ENCODE measurements around the gene RBM8A. TPM values are rescaled to one million over a fixed set of nuclear protein-coding genes. Genes with fewer than 3 reads are reported as not detected.

Gene RBM8A
- total RNA-seq, 1 experiment from 2014 or later: 482 TPM

GRCh38 chr1:145942871-145943270 is 15.6 kb upstream of the RBM8A start:
- Histone ChIP-seq H3K4me3 (ENCODE audit: low read length) (no peak overlapping the region), H3F3A (ENCODE audit: low read length, unreplicated experiment) (no peaks in the 10 kb centered on the region), H2AFZ (ENCODE audit: low read length) (no peak overlapping the region), H3K36me3 (ENCODE audit: low read depth, low read length) (no peaks in the 10 kb centered on the region), H3K27ac (ENCODE audit: low read length) (no peak overlapping the region), H3K4me2 (ENCODE audit: low read length) (no peak overlapping the region), H3K9me3 (ENCODE audit: low read length) (no peaks in the 10 kb centered on the region), H3K4me1 (ENCODE audit: insufficient read depth, low read length) (no peaks in the 10 kb centered on the region), H3K79me2 (ENCODE audit: low read length) (no peaks in the 10 kb centered on the region), H3K9me2 (replicated peaks; ENCODE audit: low read length) (no peaks in the 10 kb centered on the region), H4K20me1 (ENCODE audit: low read length) (no peaks in the 10 kb centered on the region), H3K9ac (ENCODE audit: low read length) (no peak overlapping the region), H3K27me3 (ENCODE audit: low read length) (no peaks in the 10 kb centered on the region)
- TF ChIP-seq CTCF (conservative IDR thresholded peaks at IDR 0.05; ENCODE audit: low read depth, low read length): no peak
- no peak for TF ChIP-seq EZH2phosphoT487 (IDR thresholded peaks at IDR 0.05; ENCODE audit: borderline replicate concordance, low read length)
- no peak for TF ChIP-seq EZH2 (IDR thresholded peaks at IDR 0.05; ENCODE audit: low read length, unreplicated experiment)
- ATAC-seq (no peak), DNase-seq (no peak)
- POLR2A ChIA-PET (ENCODE audit: unreplicated experiment): no interaction called here
- BruUV-seq (replicated peaks): no TSS peak
- CTCF ChIA-PET: no interaction called here
- intact Hi-C loops (cut with micrococcal nuclease): no loop called here

- H3K4me1 ChIP-seq (ENCODE audit: insufficient read depth, low read length): no peaks in the 10 kb centered on the region
- DNase-seq (no peak), ATAC-seq (no peak)
- intact Hi-C loops (cut with micrococcal nuclease): no loop called here
- H3K27me3 ChIP-seq (ENCODE audit: low read length): no peaks in the 10 kb centered on the region
- H3K9me2 ChIP-seq (replicated peaks; ENCODE audit: low read length): no peaks in the 10 kb centered on the region
- H3F3A ChIP-seq (ENCODE audit: low read length, unreplicated experiment): no peaks in the 10 kb centered on the region
- H3K4me3 ChIP-seq (ENCODE audit: low read length): no peak overlapping the region
- no peak overlapping the region for H3K9ac ChIP-seq (ENCODE audit: low read length)
- no peak overlapping the region for H3K4me2 ChIP-seq (ENCODE audit: low read length)
- BruUV-seq (replicated peaks): no TSS peak
- H3K79me2 ChIP-seq (ENCODE audit: low read length): no peaks in the 10 kb centered on the region
- CTCF ChIA-PET: no interaction called here
- TF ChIP-seq EZH2phosphoT487 (IDR thresholded peaks at IDR 0.05; ENCODE audit: borderline replicate concordance, low read length) (no peak), EZH2 (IDR thresholded peaks at IDR 0.05; ENCODE audit: low read length, unreplicated experiment) (no peak), CTCF (conservative IDR thresholded peaks at IDR 0.05; ENCODE audit: low read depth, low read length) (no peak)
- no peak overlapping the region for H2AFZ ChIP-seq (ENCODE audit: low read length)
- H3K9me3 ChIP-seq (ENCODE audit: low read length): no peaks in the 10 kb centered on the region
- POLR2A ChIA-PET (ENCODE audit: unreplicated experiment): interaction anchor here (0.6 kb wide), 1 partner anchor 102 kb away, joined by 3 read pairs; no protein-coding TSS in a partner anchor
- H3K36me3 ChIP-seq (ENCODE audit: low read depth, low read length): no peaks in the 10 kb centered on the region
- H4K20me1 ChIP-seq (ENCODE audit: low read length): no peaks in the 10 kb centered on the region
- no peak overlapping the region for H3K27ac ChIP-seq (ENCODE audit: low read length)
Observed at GRCh38 chr1:145942405-145942804, 15.1 kb upstream of the RBM8A start.

- Histone ChIP-seq H3K27me3 (ENCODE audit: low read length) (no peaks in the 10 kb centered on the region), H3K9me2 (replicated peaks; ENCODE audit: low read length) (no peaks in the 10 kb centered on the region), H3K79me2 (ENCODE audit: low read length) (no peaks in the 10 kb centered on the region), H4K20me1 (ENCODE audit: low read length) (no peaks in the 10 kb centered on the region), H3K27ac (ENCODE audit: low read length) (no peak overlapping the region), H3K4me3 (ENCODE audit: low read length) (no peak overlapping the region), H3K4me1 (ENCODE audit: insufficient read depth, low read length) (no peaks in the 10 kb centered on the region), H3K9ac (ENCODE audit: low read length) (no peak overlapping the region), H3K4me2 (ENCODE audit: low read length) (no peak overlapping the region), H3K9me3 (ENCODE audit: low read length) (no peaks in the 10 kb centered on the region), H3K36me3 (ENCODE audit: low read depth, low read length) (no peaks in the 10 kb centered on the region), H3F3A (ENCODE audit: low read length, unreplicated experiment) (no peaks in the 10 kb centered on the region), H2AFZ (ENCODE audit: low read length) (no peak overlapping the region)
- intact Hi-C loops (cut with micrococcal nuclease): no loop called here
- TF ChIP-seq CTCF (conservative IDR thresholded peaks at IDR 0.05; ENCODE audit: low read depth, low read length) (no peak), EZH2 (IDR thresholded peaks at IDR 0.05; ENCODE audit: low read length, unreplicated experiment) (no peak), EZH2phosphoT487 (IDR thresholded peaks at IDR 0.05; ENCODE audit: borderline replicate concordance, low read length) (no peak)
- DNase-seq: no peak
- CTCF ChIA-PET: no interaction called here
- POLR2A ChIA-PET (ENCODE audit: unreplicated experiment): no interaction called here
- ATAC-seq: no peak
- no TSS peak for BruUV-seq (replicated peaks)
Observed at GRCh38 chr1:145937436-145937835, 10.2 kb upstream of the RBM8A start.

Measured in PC-3 (cell line).